HFFc6 (cell line): ENCODE measurements around the gene MIAT. TPM values are rescaled to one million over a fixed set of nuclear protein-coding genes. Genes with fewer than 3 reads are reported as not detected.

Experiments
- DNase-seq: peaks from one replicate; pipeline ENCODE4 v3.0.0-alpha.2; 2018
- H3K27ac Mint-ChIP-seq: 2 replicates; pipeline ENCODE4 v1.8.0; 2020; ENCODE audit warnings: mild to moderate bottlenecking, mixed read lengths
- H3K27me3 Mint-ChIP-seq: 2 replicates; pipeline ENCODE4 v1.8.0; 2021; ENCODE audit warnings: mild to moderate bottlenecking, moderate library complexity, mixed read lengths; ENCODE audit not compliant: insufficient read depth
- H3K36me3 Mint-ChIP-seq: 2 replicates; pipeline ENCODE4 v1.8.0; 2021; ENCODE audit warnings: low read depth, mixed read lengths
- H3K4me1 Mint-ChIP-seq: 2 replicates; pipeline ENCODE4 v1.8.0; 2020; ENCODE audit warnings: low read depth, mixed read lengths
- H3K4me3 Mint-ChIP-seq: 2 replicates; pipeline ENCODE4 v1.8.0; 2020; ENCODE audit warnings: mild to moderate bottlenecking, moderate library complexity, mixed read lengths
- H3K9me3 Mint-ChIP-seq: 2 replicates; pipeline ENCODE4 v1.8.0; 2020; ENCODE audit warnings: mild to moderate bottlenecking, mixed read lengths
- total RNA-seq, 6 experiments: library from RNA; stranded (reverse); fragmentation: NEBNext Ultra II Directional; extraction: Animal tissue kit (Norgen Biotek cat#: 25700); gene quantifications; 2 replicates in 1 of 6; 3 replicates in 5 of 6; pipeline ENCODE4 v1.2.3, GENCODE V29; 2021
- TF ChIP-seq, protein P1 (sequence below): fragments of 200-600 bp; sonication (generic); IDR thresholded peaks from 2 replicates; pipeline ENCODE4 v1.5.0; 2021; ENCODE audit warnings: antibody characterized with exemption, mild to moderate bottlenecking

Gene MIAT
- total RNA-seq, 6 experiments from 2014 or later, result 0.55 to 0.89 (median 0.75) TPM

- no peak for DNase-seq
- Mint-ChIP-seq H3K27me3 (peaks cover 1% of the 10 kb centered on the region), H3K4me1 (peaks cover 81% of the 10 kb centered on the region), H3K9me3 (no peaks in the 10 kb centered on the region), H3K4me3 (no peak overlapping the region), H3K27ac (peak overlapping the region; percentile 93), H3K36me3 (peaks cover 15% of the 10 kb centered on the region)
- TF ChIP-seq, protein P1, sequence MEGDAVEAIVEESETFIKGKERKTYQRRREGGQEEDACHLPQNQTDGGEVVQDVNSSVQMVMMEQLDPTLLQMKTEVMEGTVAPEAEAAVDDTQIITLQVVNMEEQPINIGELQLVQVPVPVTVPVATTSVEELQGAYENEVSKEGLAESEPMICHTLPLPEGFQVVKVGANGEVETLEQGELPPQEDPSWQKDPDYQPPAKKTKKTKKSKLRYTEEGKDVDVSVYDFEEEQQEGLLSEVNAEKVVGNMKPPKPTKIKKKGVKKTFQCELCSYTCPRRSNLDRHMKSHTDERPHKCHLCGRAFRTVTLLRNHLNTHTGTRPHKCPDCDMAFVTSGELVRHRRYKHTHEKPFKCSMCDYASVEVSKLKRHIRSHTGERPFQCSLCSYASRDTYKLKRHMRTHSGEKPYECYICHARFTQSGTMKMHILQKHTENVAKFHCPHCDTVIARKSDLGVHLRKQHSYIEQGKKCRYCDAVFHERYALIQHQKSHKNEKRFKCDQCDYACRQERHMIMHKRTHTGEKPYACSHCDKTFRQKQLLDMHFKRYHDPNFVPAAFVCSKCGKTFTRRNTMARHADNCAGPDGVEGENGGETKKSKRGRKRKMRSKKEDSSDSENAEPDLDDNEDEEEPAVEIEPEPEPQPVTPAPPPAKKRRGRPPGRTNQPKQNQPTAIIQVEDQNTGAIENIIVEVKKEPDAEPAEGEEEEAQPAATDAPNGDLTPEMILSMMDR, result no peak
Observed at GRCh38 chr22:26715392-26715936, 58.1 kb downstream of the MIAT start.

GRCh38 chr22:26718488-26718887, 61.1 kb downstream of the MIAT start:
- H3K4me1 Mint-ChIP-seq, result peaks cover 86% of the 10 kb centered on the region
- H3K36me3 Mint-ChIP-seq, result peaks cover 24% of the 10 kb centered on the region
- DNase-seq, result no peak
- H3K27ac Mint-ChIP-seq, result peak overlapping the region; percentile 73
- H3K9me3 Mint-ChIP-seq, result no peaks in the 10 kb centered on the region
- no peak overlapping the region for H3K4me3 Mint-ChIP-seq
- peaks cover 1% of the 10 kb centered on the region for H3K27me3 Mint-ChIP-seq
- TF ChIP-seq, protein P1, result no peak

GRCh38 chr22:26718905-26719304, 61.5 kb downstream of the MIAT start:
- Mint-ChIP-seq H3K4me1 (peaks cover 82% of the 10 kb centered on the region), H3K27ac (peak overlapping the region; percentile 73), H3K36me3 (peaks cover 29% of the 10 kb centered on the region), H3K4me3 (no peak overlapping the region; the same call in 1 of the 2 replicates), H3K9me3 (no peaks in the 10 kb centered on the region), H3K27me3 (peaks cover 1% of the 10 kb centered on the region)
- TF ChIP-seq, protein P1, result no peak
- DNase-seq, result peak; percentile 96

DNA sequence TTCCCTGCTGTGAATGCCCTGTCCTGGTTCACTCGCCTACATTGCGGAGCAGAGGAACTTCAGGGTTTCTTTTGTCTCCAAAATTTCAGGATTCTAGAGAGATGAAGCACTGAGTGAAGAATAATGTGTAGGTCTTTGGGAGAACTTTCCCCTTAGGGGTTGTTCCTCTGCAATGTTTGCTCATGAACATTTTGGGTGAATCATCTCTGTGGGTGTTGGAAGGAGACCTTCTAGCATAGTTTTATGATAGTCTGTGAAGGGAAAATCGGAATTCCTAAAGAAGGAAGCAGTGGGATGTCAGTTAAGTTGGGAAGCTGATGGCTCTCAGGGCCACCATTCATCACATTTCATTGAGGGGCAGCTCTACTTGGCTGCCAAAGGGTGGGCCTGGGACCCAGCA, 64.8 kb downstream of the MIAT start:
- Mint-ChIP-seq H3K36me3 (peaks cover 40% of the 10 kb centered on the region), H3K9me3 (no peaks in the 10 kb centered on the region), H3K27ac (peak overlapping the region; percentile 69), H3K4me1 (peaks cover 54% of the 10 kb centered on the region), H3K27me3 (no peaks in the 10 kb centered on the region; the same call in 1 of the 2 replicates), H3K4me3 (peak overlapping the region; percentile 25)
- DNase-seq, result peak; percentile 73
- TF ChIP-seq, protein P1, result no peak

- Mint-ChIP-seq H3K27ac (no peak overlapping the region), H3K36me3 (peaks cover 45% of the 10 kb centered on the region), H3K4me3 (no peak overlapping the region), H3K9me3 (no peaks in the 10 kb centered on the region), H3K27me3 (no peaks in the 10 kb centered on the region; the same call in 1 of the 2 replicates), H3K4me1 (peaks cover 36% of the 10 kb centered on the region)
- DNase-seq, result no peak
- TF ChIP-seq, protein P1, result no peak
Observed at GRCh38 chr22:26724414-26724813, 67.0 kb downstream of the MIAT start.
